ENCODE results near the gene B3GLCT. TPM values are rescaled to one million over a fixed set of nuclear protein-coding genes. Genes with fewer than 3 reads are reported as not detected.

Gene B3GLCT
- total RNA-seq, 3 donors from 2014 or later (not counting 1 experiment from before 2014, with no cell fraction given): 6.0 to 8.1 (median 6.2) TPM

- H3K4me1 ChIP-seq (ENCODE audit: control insufficient read depth, insufficient read depth, low read length): peaks cover 14% of the 10 kb centered on the region
- no peaks in the 10 kb centered on the region for H3K36me3 ChIP-seq (ENCODE audit: control insufficient read depth, insufficient read depth, low read length)
- no peak for TF ChIP-seq CTCF (IDR thresholded peaks at IDR 0.05)
- no peaks in the 10 kb centered on the region for H3K9me3 ChIP-seq (ENCODE audit: control insufficient read depth, insufficient read depth, low read length)
- no peaks in the 10 kb centered on the region for H3K36me3 Mint-ChIP-seq
- no peak overlapping the region for H3K27ac ChIP-seq (ENCODE audit: low read length)
- peaks cover 12% of the 10 kb centered on the region in 2 donors for H3K4me1 Mint-ChIP-seq
- no peak overlapping the region for H3K4me3 Mint-ChIP-seq
- H3K9me3 Mint-ChIP-seq: no peaks in the 10 kb centered on the region
- H3K27ac Mint-ChIP-seq: no peak overlapping the region
- WGBS (ENCODE audit: insufficient coverage): 93% methylated on average over 6 of the region's 6 CpGs
- ATAC-seq (no peak), DNase-seq (no peak)
- intact Hi-C loops (cut with micrococcal nuclease): no loop called here
- H3K27me3 ChIP-seq (ENCODE audit: control insufficient read depth, insufficient read depth, low read length): no peaks in the 10 kb centered on the region
- H3K4me3 ChIP-seq (ENCODE audit: low read length): no peak overlapping the region
- peaks cover 0 to 3% of the 10 kb centered on the region in 2 donors for H3K27me3 Mint-ChIP-seq (ENCODE audit: low read depth in 2 of 2)
Measured at GRCh38 chr13:31196992-31197391, 2.8 kb upstream of the B3GLCT start.

- Mint-ChIP-seq H3K27me3 (ENCODE audit: low read depth in 2 of 2) (no peaks in the 10 kb centered on the region), H3K4me1 (peaks cover 12% of the 10 kb centered on the region in 2 donors), H3K27ac (peak overlapping the region; percentile 84 to 92), H3K4me3 (peak overlapping the region; percentile 56), H3K36me3 (no peaks in the 10 kb centered on the region), H3K9me3 (no peaks in the 10 kb centered on the region)
- ATAC-seq (no peak), DNase-seq (no peak)
- WGBS (ENCODE audit: insufficient coverage): 89% methylated on average over 3 of the region's 3 CpGs
- H3K4me1 ChIP-seq (ENCODE audit: control insufficient read depth, insufficient read depth, low read length): peaks cover 14% of the 10 kb centered on the region
- H3K27ac ChIP-seq (ENCODE audit: low read length): no peak overlapping the region
- H3K36me3 ChIP-seq (ENCODE audit: control insufficient read depth, insufficient read depth, low read length): no peaks in the 10 kb centered on the region
- H3K9me3 ChIP-seq (ENCODE audit: control insufficient read depth, insufficient read depth, low read length): no peaks in the 10 kb centered on the region
- intact Hi-C loops (cut with micrococcal nuclease): no loop called here
- no peak for TF ChIP-seq CTCF (IDR thresholded peaks at IDR 0.05)
- H3K4me3 ChIP-seq (ENCODE audit: low read length): no peak overlapping the region
- H3K27me3 ChIP-seq (ENCODE audit: control insufficient read depth, insufficient read depth, low read length): no peaks in the 10 kb centered on the region
Measured at GRCh38 chr13:31198519-31198918, 1.3 kb upstream of the B3GLCT start.

DNA sequence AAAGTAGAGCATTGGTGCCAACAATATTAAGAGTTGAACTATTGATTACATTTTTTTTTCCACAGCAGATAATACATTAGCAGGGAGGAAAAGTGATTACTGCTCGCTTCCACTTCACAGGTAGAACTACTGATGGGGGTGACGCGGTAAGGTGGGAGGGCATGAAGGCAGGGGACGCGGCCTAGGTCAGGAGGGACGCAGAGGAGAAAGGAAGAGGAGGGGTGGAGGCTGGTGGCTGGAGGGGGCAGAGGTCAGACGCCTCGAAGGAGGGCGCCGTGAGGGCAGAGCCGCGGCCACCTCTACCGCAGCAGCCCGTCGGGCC lies 287 bp upstream of the B3GLCT start:
- ATAC-seq: no peak
- H3K4me1 Mint-ChIP-seq: peaks cover 16 to 22% of the 10 kb centered on the region in 2 donors
- H3K9me3 Mint-ChIP-seq: no peaks in the 10 kb centered on the region
- TF ChIP-seq CTCF (IDR thresholded peaks at IDR 0.05): no peak
- H3K4me3 ChIP-seq (ENCODE audit: low read length): peak overlapping the region; percentile 31
- peaks cover 14% of the 10 kb centered on the region for H3K4me1 ChIP-seq (ENCODE audit: control insufficient read depth, insufficient read depth, low read length)
- intact Hi-C loops (cut with micrococcal nuclease): no loop called here
- peak overlapping the region; percentile 65 for H3K27ac ChIP-seq (ENCODE audit: low read length)
- H3K36me3 Mint-ChIP-seq: no peaks in the 10 kb centered on the region
- no peak for DNase-seq
- H3K27ac Mint-ChIP-seq: peak overlapping the region; percentile 84 to 92
- no peaks in the 10 kb centered on the region for H3K27me3 ChIP-seq (ENCODE audit: control insufficient read depth, insufficient read depth, low read length)
- H3K4me3 Mint-ChIP-seq: peak overlapping the region; percentile 87
- no peaks in the 10 kb centered on the region for H3K27me3 Mint-ChIP-seq (ENCODE audit: low read depth in 2 of 2)
- H3K9me3 ChIP-seq (ENCODE audit: control insufficient read depth, insufficient read depth, low read length): no peaks in the 10 kb centered on the region
- H3K36me3 ChIP-seq (ENCODE audit: control insufficient read depth, insufficient read depth, low read length): no peaks in the 10 kb centered on the region
- 7% methylated on average over 15 of the region's 15 CpGs for WGBS (ENCODE audit: insufficient coverage)

DNA sequence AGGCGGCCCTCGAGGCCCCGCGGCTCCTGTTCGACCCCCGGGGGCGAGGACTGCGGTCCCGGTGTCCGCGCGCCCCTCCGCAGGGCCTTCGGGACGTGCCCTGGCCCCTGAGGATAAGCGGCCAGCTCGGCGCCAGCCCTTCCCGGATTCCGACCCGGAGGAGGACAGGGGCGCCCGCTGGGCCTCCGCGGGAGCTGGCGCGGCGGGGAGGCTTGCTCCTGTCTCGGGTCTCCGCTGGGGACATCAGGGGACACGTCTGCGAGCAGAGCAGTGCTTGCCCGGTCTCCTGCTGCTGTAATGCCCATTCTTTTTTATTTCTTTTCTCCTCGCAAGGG lies 829 bp downstream of the B3GLCT start:
- DNase-seq: peak in 1 of 2 donors; percentile 67
- Mint-ChIP-seq H3K4me3 (peak overlapping the region; percentile 85), H3K4me1 (peaks cover 23 to 28% of the 10 kb centered on the region in 2 donors), H3K27me3 (ENCODE audit: low read depth in 2 of 2) (no peaks in the 10 kb centered on the region), H3K9me3 (no peaks in the 10 kb centered on the region), H3K27ac (peak overlapping the region; percentile 56 to 78), H3K36me3 (no peaks in the 10 kb centered on the region)
- Histone ChIP-seq H3K36me3 (ENCODE audit: control insufficient read depth, insufficient read depth, low read length) (no peaks in the 10 kb centered on the region), H3K4me3 (ENCODE audit: low read length) (peak overlapping the region; percentile 63), H3K27ac (ENCODE audit: low read length) (peak overlapping the region; percentile 88), H3K27me3 (ENCODE audit: control insufficient read depth, insufficient read depth, low read length) (no peaks in the 10 kb centered on the region), H3K4me1 (ENCODE audit: control insufficient read depth, insufficient read depth, low read length) (peaks cover 14% of the 10 kb centered on the region), H3K9me3 (ENCODE audit: control insufficient read depth, insufficient read depth, low read length) (no peaks in the 10 kb centered on the region)
- intact Hi-C loops (cut with micrococcal nuclease): loop anchor here (1.0 kb wide), 1 partner anchor 38 kb away; no protein-coding TSS in a partner anchor
- no peak for TF ChIP-seq CTCF (IDR thresholded peaks at IDR 0.05)
- WGBS (ENCODE audit: insufficient coverage): under 1% methylated on average over 32 of the region's 34 CpGs
- ATAC-seq: peak; percentile 21 to 36 (median 29)
